Activated CD8-positive, alpha-beta memory T cell treated with anti-CD3 and anti-CD28 coated beads for 36 hours (primary cell): ENCODE data around the gene ATF7. TPM values are rescaled to one million over a fixed set of nuclear protein-coding genes. Genes with fewer than 3 reads are reported as not detected.

Source experiments
- CTCF ChIA-PET: fragments of 350-600 bp; sonication (Branson Sonifier 250); formaldehyde crosslinking; loops from one replicate; lab custom pipeline; 2021; ENCODE audit warnings: antibody characterized with exemption; lab: Charles Lee
- POLR2A ChIA-PET: fragments of 350-600 bp; sonication (Branson Sonifier 250); formaldehyde crosslinking; loops from one replicate; lab custom pipeline; 2021; ENCODE audit warnings: antibody characterized with exemption; lab: Charles Lee
- total RNA-seq, 2 experiments: library from RNA; stranded (reverse); gene quantifications; one replicate each; pipeline ENCODE4 v1.2.3, GENCODE V29; 2021

ATF7 gene
- total RNA-seq, 2 experiments from 2014 or later, result 23.3 to 23.6 TPM

- ChIA-PET CTCF (no interaction called here), POLR2A (no interaction called here)
These were observed 141.3 kb downstream of the ATF7 start for GRCh38 chr12:53484686-53485575.

- CTCF ChIA-PET, result interaction anchor here (2.0 kb wide), 1 partner anchor 8 kb away, joined by 5 read pairs; no protein-coding TSS in a partner anchor
These were observed 142.2 kb downstream of the ATF7 start for GRCh38 chr12:53483979-53484377.

GRCh38 chr12:53483225-53483978 is 142.8 kb downstream of the ATF7 start:
- CTCF ChIA-PET, result interaction anchor here (2.0 to 2.3 kb wide), 2 partner anchors 9 to 33 kb away, joined by 5 read pairs; no protein-coding TSS in a partner anchor

More at GRCh38 chr12:53483979-53484377, 142.2 kb downstream of the ATF7 start:
- POLR2A ChIA-PET, result no interaction called here

GRCh38 chr12:53482626-53483168 is 143.5 kb downstream of the ATF7 start:
- POLR2A ChIA-PET, result interaction anchor here (0.6 to 1.4 kb wide), 5 partner anchors 9 to 138 kb away, joined by 3 to 7 read pairs (median 3); partner anchors contain the start of gene TARBP2
- CTCF ChIA-PET, result interaction anchor here (1.2 to 2.3 kb wide), 4 partner anchors 9 to 32 kb away, joined by 3 to 5 read pairs (median 4); no protein-coding TSS in a partner anchor

More at GRCh38 chr12:53483225-53483978, 142.8 kb downstream of the ATF7 start:
- POLR2A ChIA-PET, result interaction anchor here (0.5 to 1.4 kb wide), 3 partner anchors 8 to 23 kb away, joined by 3 to 7 read pairs (median 3); no protein-coding TSS in a partner anchor

GRCh38 chr12:53481939-53482586 is 144.1 kb downstream of the ATF7 start:
- ChIA-PET POLR2A (interaction anchor here (0.6 to 1.4 kb wide), 6 partner anchors 10 to 138 kb away, joined by 3 to 7 read pairs (median 3); partner anchors contain the start of gene TARBP2), CTCF (interaction anchor here (0.7 to 2.3 kb wide), 6 partner anchors 8 to 130 kb away, joined by 3 to 5 read pairs (median 4); no protein-coding TSS in a partner anchor)

GRCh38 chr12:53481458-53481857 is 144.7 kb downstream of the ATF7 start:
- POLR2A ChIA-PET, result interaction anchor here (0.7 to 1.4 kb wide), 2 partner anchors 23 to 109 kb away, joined by 3 to 5 read pairs; no protein-coding TSS in a partner anchor
- CTCF ChIA-PET, result interaction anchor here (0.7 to 2.3 kb wide), 5 partner anchors 7 to 129 kb away, joined by 3 to 5 read pairs (median 3); no protein-coding TSS in a partner anchor

GRCh38 chr12:53480491-53481442 is 145.4 kb downstream of the ATF7 start:
- ChIA-PET CTCF (interaction anchor here (0.8 to 1.7 kb wide), 2 partner anchors 14 to 129 kb away, joined by 3 read pairs; no protein-coding TSS in a partner anchor), POLR2A (interaction anchor here (1.4 kb wide), 1 partner anchor 22 kb away, joined by 3 read pairs; no protein-coding TSS in a partner anchor)

GRCh38 chr12:53479331-53479730 is 146.9 kb downstream of the ATF7 start:
- POLR2A ChIA-PET, result interaction anchor here (0.6 kb wide), 4 partner anchors 20 to 184 kb away, joined by 3 to 8 read pairs (median 5); no protein-coding TSS in a partner anchor
- CTCF ChIA-PET, result interaction anchor here (1.0 to 1.7 kb wide), 4 partner anchors 13 to 127 kb away, joined by 3 to 4 read pairs (median 4); partner anchors contain the start of gene TARBP2

- ChIA-PET POLR2A (interaction anchor here (0.6 to 1.6 kb wide), 5 partner anchors 13 to 183 kb away, joined by 3 to 8 read pairs (median 3); no protein-coding TSS in a partner anchor), CTCF (interaction anchor here (0.9 to 1.7 kb wide), 7 partner anchors 9 to 127 kb away, joined by 3 to 5 read pairs (median 4); partner anchors contain the start of gene TARBP2)
These were observed 147.3 kb downstream of the ATF7 start for GRCh38 chr12:53478865-53479264.

- POLR2A ChIA-PET, result interaction anchor here (0.6 to 1.4 kb wide), 2 partner anchors 8 to 24 kb away, joined by 3 to 5 read pairs; partner anchors contain the start of gene TARBP2
- CTCF ChIA-PET, result interaction anchor here (0.7 to 3.0 kb wide), 7 partner anchors 10 to 32 kb away, joined by 3 to 11 read pairs (median 3); no protein-coding TSS in a partner anchor
These were observed 149.4 kb downstream of the ATF7 start for GRCh38 chr12:53476769-53477209.

GRCh38 chr12:53474819-53475218 is 151.4 kb downstream of the ATF7 start:
- CTCF ChIA-PET, result interaction anchor here (1.0 to 3.0 kb wide), 4 partner anchors 9 to 150 kb away, joined by 3 to 11 read pairs (median 5); no protein-coding TSS in a partner anchor
- POLR2A ChIA-PET, result interaction anchor here (0.5 to 2.8 kb wide), 3 partner anchors 14 to 26 kb away, joined by 3 to 13 read pairs (median 3); partner anchors contain the start of gene TARBP2

- ChIA-PET POLR2A (interaction anchor here (0.6 to 2.8 kb wide), 2 partner anchors 19 to 149 kb away, joined by 6 to 13 read pairs; no protein-coding TSS in a partner anchor), CTCF (interaction anchor here (0.6 to 3.0 kb wide), 8 partner anchors 8 to 150 kb away, joined by 3 to 11 read pairs (median 4); no protein-coding TSS in a partner anchor)
These were observed 152.1 kb downstream of the ATF7 start for GRCh38 chr12:53474077-53474476.

GRCh38 chr12:53472056-53472582 is 154.1 kb downstream of the ATF7 start:
- POLR2A ChIA-PET, result interaction anchor here (0.6 kb wide), 2 partner anchors 36 to 204 kb away, joined by 10 read pairs; no protein-coding TSS in a partner anchor
- CTCF ChIA-PET, result interaction anchor here (0.5 to 1.5 kb wide), 4 partner anchors 15 to 136 kb away, joined by 3 read pairs; partner anchors contain the start of genes AMHR2 and SP7

- ChIA-PET POLR2A (interaction anchor here (0.6 to 0.9 kb wide), 2 partner anchors 8 to 33 kb away, joined by 3 to 4 read pairs; partner anchors contain the start of gene TARBP2), CTCF (no interaction called here)
These were observed 157.9 kb downstream of the ATF7 start for GRCh38 chr12:53468282-53468681.

GRCh38 chr12:53467880-53468279 is 158.3 kb downstream of the ATF7 start:
- POLR2A ChIA-PET, result interaction anchor here (0.7 to 0.9 kb wide), 2 partner anchors 16 to 33 kb away, joined by 3 to 4 read pairs; partner anchors contain the start of gene TARBP2
- CTCF ChIA-PET, result no interaction called here
